CD4-positive, alpha-beta T cell (primary cell): ENCODE results near the gene MEGF10. TPM values are rescaled to one million over a fixed set of nuclear protein-coding genes. Genes with fewer than 3 reads are reported as not detected.

Source experiments
- ATAC-seq: fragments of 200-7000 bp; cut with Tn5 transposase; one replicate; pipeline ENCODE4 v1.10.0; 2022; ENCODE audit warnings: mild to moderate bottlenecking; ENCODE audit not compliant: poor library complexity
- CTCF ChIA-PET: fragments of 350-600 bp; sonication (Branson Sonifier 250); formaldehyde crosslinking; loops from one replicate; lab custom pipeline; 2021; ENCODE audit warnings: antibody characterized with exemption, inconsistent platforms; lab: Charles Lee
- POLR2A ChIA-PET: fragments of 350-600 bp; sonication (Branson Sonifier 250); formaldehyde crosslinking; loops from one replicate; lab custom pipeline; 2021; ENCODE audit warnings: antibody characterized with exemption, inconsistent platforms; lab: Charles Lee
- DNase-seq, 14 experiments: peaks; one replicate each; pipeline ENCODE4 v3.0.0-alpha.2; 2013 to 2020; ENCODE audit warnings: mixed read lengths in 2 of 14
- H3K27ac ChIP-seq, 2 donors: one replicate each; pipeline versions ENCODE4 v1.5.1 to v1.7.0; 2013; ENCODE audit warnings: low read length in 2 of 2, low read depth in 1 of 2, mild to moderate bottlenecking in 1 of 2
- H3K27me3 ChIP-seq, 2 experiments: 1 replicate in 1 of 2; 2 replicates in 1 of 2; pipeline versions ENCODE4 v1.6.1 to v1.7.0; 2013; ENCODE audit warnings: low read length in 2 of 2, control low read depth in 1 of 2, mild to moderate bottlenecking in 1 of 2, moderate library complexity in 1 of 2; ENCODE audit not compliant: insufficient read depth in 2 of 2, control insufficient read depth in 1 of 2
- H3K36me3 ChIP-seq: one replicate; pipeline ENCODE4 v1.6.1; 2013; ENCODE audit warnings: low read length, control low read depth; ENCODE audit not compliant: insufficient read depth
- H3K4me1 ChIP-seq: one replicate; pipeline ENCODE4 v1.6.1; 2013; ENCODE audit warnings: low read length, control low read depth; ENCODE audit not compliant: insufficient read depth
- H3K4me3 ChIP-seq: one replicate; pipeline ENCODE4 v1.5.1; 2013; ENCODE audit warnings: mild to moderate bottlenecking, low read length, moderate library complexity
- H3K9me3 ChIP-seq, 2 experiments: 1 replicate in 1 of 2; 2 replicates in 1 of 2; pipeline versions ENCODE4 v1.6.1 to v1.7.0; 2013; ENCODE audit warnings: low read length in 2 of 2, mild to moderate bottlenecking in 2 of 2, control low read depth in 1 of 2, moderate library complexity in 1 of 2; ENCODE audit not compliant: control insufficient read depth in 1 of 2, insufficient read depth in 1 of 2
- H3K27ac Mint-ChIP-seq: one replicate; pipeline ENCODE4 v1.8.0; 2020; ENCODE audit warnings: mixed read lengths
- H3K27me3 Mint-ChIP-seq: one replicate; pipeline ENCODE4 v1.8.0; 2021; ENCODE audit warnings: mixed read lengths
- H3K36me3 Mint-ChIP-seq: one replicate; pipeline ENCODE4 v1.8.0; 2021; ENCODE audit warnings: low read depth, mixed read lengths
- H3K4me1 Mint-ChIP-seq: one replicate; pipeline ENCODE4 v1.8.0; 2021; ENCODE audit warnings: low read depth, mixed read lengths
- H3K4me3 Mint-ChIP-seq: one replicate; pipeline ENCODE4 v1.8.0; 2020; ENCODE audit warnings: mild to moderate bottlenecking, mixed read lengths
- H3K9me3 Mint-ChIP-seq: one replicate; pipeline ENCODE4 v1.8.0; 2020; ENCODE audit warnings: mixed read lengths
- intact Hi-C, 2 experiments: fragments of 100-400 bp; cut with DNase I in 1 of 2; cut with micrococcal nuclease in 1 of 2; formaldehyde crosslinking; loops; one replicate each; pipeline versions ENCODE4 v1.15.1 to v1.9.0; 2023 to 2025; cut with DNase I, micrococcal nuclease
- total RNA-seq, 174 experiments: library from RNA in 2 of 174; stranded (reverse) in 2 of 174; gene quantifications; one replicate each; pipeline ENCODE4 v1.2.3 and lab custom pipeline; 2021 to 2026
- TF ChIP-seq, protein P1 (sequence below): fragments of 200-600 bp; IDR thresholded peaks from one replicate; pipeline ENCODE4 v1.8.0; 2022; ENCODE audit warnings: antibody characterized with exemption, mild to moderate bottlenecking

The MEGF10 gene
- total RNA-seq, 2 experiments from 2014 or later, result not detected

GRCh38 chr5:127400946-127401670 lies 110.5 kb downstream of the MEGF10 start:
- Mint-ChIP-seq H3K4me3 (no peak overlapping the region), H3K27me3 (peaks cover 29% of the 10 kb centered on the region), H3K27ac (no peak overlapping the region), H3K9me3 (no peaks in the 10 kb centered on the region), H3K4me1 (no peaks in the 10 kb centered on the region), H3K36me3 (no peaks in the 10 kb centered on the region)
- Histone ChIP-seq H3K27me3 (no peaks in the 10 kb centered on the region), H3K4me3 (no peak overlapping the region), H3K36me3 (no peaks in the 10 kb centered on the region), H3K27ac (no peak overlapping the region), H3K4me1 (no peaks in the 10 kb centered on the region), H3K9me3 (peaks cover 0 to 4% of the 10 kb centered on the region in 2 experiments)
- CTCF ChIA-PET, result no interaction called here
- ATAC-seq, result no peak
- POLR2A ChIA-PET, result no interaction called here
- no peak for DNase-seq
- intact Hi-C loops, result no loop called here
- TF ChIP-seq, protein P1, sequence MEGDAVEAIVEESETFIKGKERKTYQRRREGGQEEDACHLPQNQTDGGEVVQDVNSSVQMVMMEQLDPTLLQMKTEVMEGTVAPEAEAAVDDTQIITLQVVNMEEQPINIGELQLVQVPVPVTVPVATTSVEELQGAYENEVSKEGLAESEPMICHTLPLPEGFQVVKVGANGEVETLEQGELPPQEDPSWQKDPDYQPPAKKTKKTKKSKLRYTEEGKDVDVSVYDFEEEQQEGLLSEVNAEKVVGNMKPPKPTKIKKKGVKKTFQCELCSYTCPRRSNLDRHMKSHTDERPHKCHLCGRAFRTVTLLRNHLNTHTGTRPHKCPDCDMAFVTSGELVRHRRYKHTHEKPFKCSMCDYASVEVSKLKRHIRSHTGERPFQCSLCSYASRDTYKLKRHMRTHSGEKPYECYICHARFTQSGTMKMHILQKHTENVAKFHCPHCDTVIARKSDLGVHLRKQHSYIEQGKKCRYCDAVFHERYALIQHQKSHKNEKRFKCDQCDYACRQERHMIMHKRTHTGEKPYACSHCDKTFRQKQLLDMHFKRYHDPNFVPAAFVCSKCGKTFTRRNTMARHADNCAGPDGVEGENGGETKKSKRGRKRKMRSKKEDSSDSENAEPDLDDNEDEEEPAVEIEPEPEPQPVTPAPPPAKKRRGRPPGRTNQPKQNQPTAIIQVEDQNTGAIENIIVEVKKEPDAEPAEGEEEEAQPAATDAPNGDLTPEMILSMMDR, result no peak

DNA sequence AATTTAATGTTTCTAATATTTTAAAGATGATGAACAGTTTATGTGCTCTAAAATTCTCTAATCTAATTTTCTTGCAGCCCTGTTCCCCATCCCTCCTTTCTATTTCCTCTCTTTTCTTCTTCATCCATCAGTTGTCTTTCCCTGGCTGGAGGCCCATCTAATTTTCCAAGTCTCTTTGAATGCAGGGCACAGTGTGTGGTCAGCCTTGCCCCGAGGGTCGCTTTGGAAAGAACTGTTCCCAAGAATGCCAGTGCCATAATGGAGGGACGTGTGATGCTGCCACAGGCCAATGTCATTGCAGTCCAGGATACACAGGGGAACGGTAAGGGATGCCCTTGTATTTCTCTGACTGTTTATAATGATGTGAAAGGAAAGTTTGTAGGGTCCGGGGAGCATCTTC lies 111.8 kb downstream of the MEGF10 start:
- ATAC-seq (no peak), DNase-seq (no peak)
- no peak overlapping the region for H3K4me3 Mint-ChIP-seq
- Histone ChIP-seq H3K4me1 (no peaks in the 10 kb centered on the region), H3K9me3 (no peaks in the 10 kb centered on the region), H3K27ac (no peak overlapping the region), H3K27me3 (no peaks in the 10 kb centered on the region), H3K36me3 (no peaks in the 10 kb centered on the region), H3K4me3 (no peak overlapping the region)
- H3K36me3 Mint-ChIP-seq, result no peaks in the 10 kb centered on the region
- H3K27me3 Mint-ChIP-seq, result peaks cover 23% of the 10 kb centered on the region
- TF ChIP-seq, protein P1, result no peak
- ChIA-PET CTCF (no interaction called here), POLR2A (no interaction called here)
- H3K27ac Mint-ChIP-seq, result no peak overlapping the region
- no peaks in the 10 kb centered on the region for H3K4me1 Mint-ChIP-seq
- H3K9me3 Mint-ChIP-seq, result no peaks in the 10 kb centered on the region
- intact Hi-C loops, result no loop called here

DNA sequence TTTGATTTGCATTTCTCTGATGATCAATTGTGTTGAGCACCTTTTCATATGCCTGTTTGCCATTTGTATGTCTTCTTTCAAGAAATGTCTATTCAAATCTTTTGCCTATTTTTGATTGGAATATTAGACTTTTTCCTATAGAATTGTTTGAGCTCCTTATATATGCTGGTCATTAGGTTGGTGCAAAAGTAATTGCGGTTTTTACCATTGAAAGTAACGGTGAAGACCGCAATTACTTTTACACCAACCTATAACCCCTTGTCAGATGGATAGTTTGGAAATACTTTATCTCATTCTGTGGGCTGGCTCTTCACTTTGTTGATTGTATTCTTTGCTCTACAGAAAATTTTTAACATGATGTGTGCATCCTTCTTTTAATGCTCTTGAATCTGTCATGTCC lies 113.6 kb downstream of the MEGF10 start:
- Mint-ChIP-seq H3K9me3 (no peaks in the 10 kb centered on the region), H3K36me3 (no peaks in the 10 kb centered on the region), H3K27me3 (peaks cover 15% of the 10 kb centered on the region), H3K4me3 (no peak overlapping the region), H3K27ac (no peak overlapping the region), H3K4me1 (no peaks in the 10 kb centered on the region)
- Histone ChIP-seq H3K4me3 (no peak overlapping the region), H3K9me3 (no peaks in the 10 kb centered on the region), H3K27ac (no peak overlapping the region), H3K27me3 (no peaks in the 10 kb centered on the region), H3K4me1 (no peaks in the 10 kb centered on the region), H3K36me3 (no peaks in the 10 kb centered on the region)
- TF ChIP-seq, protein P1, result no peak
- ATAC-seq, result no peak
- CTCF ChIA-PET, result no interaction called here
- no peak for DNase-seq
- POLR2A ChIA-PET, result no interaction called here
- intact Hi-C loops, result no loop called here
